ENCODE measurements around the gene CD164L2.
"Not testable (repeated sequence)": the region's sequence is repeated elsewhere in the genome, so short reads cannot be mapped to it uniquely, and the experiment has no call there.

CD164L2 gene

GRCh38 chr1:27383039-27383605, at the start of gene CD164L2:
TSS of gene CD164L2 (minus strand) at chr1:27383333. CDS start at chr1:27383239, 94 bp downstream.
- no peak for DNase-seq

- not testable (repeated sequence) for DNase-seq
These were observed 49.6 kb upstream of the CD164L2 start for GRCh38 chr1:27432725-27433124.

- DNase-seq: no peak
These were observed 48.4 kb upstream of the CD164L2 start for GRCh38 chr1:27431601-27431940.

- DNase-seq: no peak
These were observed 47.9 kb upstream of the CD164L2 start for GRCh38 chr1:27430903-27431600.

- no peak for DNase-seq
These were observed 45.9 kb upstream of the CD164L2 start for GRCh38 chr1:27429029-27429425.

GRCh38 chr1:27428316-27429028, 45.3 kb upstream of the CD164L2 start:
- no peak for DNase-seq

- no peak for DNase-seq
These were observed 44.7 kb upstream of the CD164L2 start for GRCh38 chr1:27427816-27428315.

- DNase-seq: no peak
These were observed 44.2 kb upstream of the CD164L2 start for GRCh38 chr1:27427329-27427728.

- no peak for DNase-seq
These were observed 40.6 kb upstream of the CD164L2 start for GRCh38 chr1:27423709-27424108.

GRCh38 chr1:27418326-27419185, 35.4 kb upstream of the CD164L2 start:
- DNase-seq: peak; percentile 92

- DNase-seq: no peak
These were observed 34.6 kb upstream of the CD164L2 start for GRCh38 chr1:27417713-27418112.

GRCh38 chr1:27416387-27417111, 33.4 kb upstream of the CD164L2 start:
- peak; percentile 68 for DNase-seq

GRCh38 chr1:27414091-27414490, 31.0 kb upstream of the CD164L2 start:
- no peak for DNase-seq

- no peak for DNase-seq
These were observed 29.9 kb upstream of the CD164L2 start for GRCh38 chr1:27413004-27413403.

GRCh38 chr1:27412502-27412901, 29.4 kb upstream of the CD164L2 start:
- no peak for DNase-seq

GRCh38 chr1:27410709-27411108, 27.6 kb upstream of the CD164L2 start:
- no peak for DNase-seq

GRCh38 chr1:27409669-27410068, 26.5 kb upstream of the CD164L2 start:
- no peak for DNase-seq

GRCh38 chr1:27408151-27408550, 25.0 kb upstream of the CD164L2 start:
- DNase-seq: peak; percentile 84

GRCh38 chr1:27406791-27407190, 23.7 kb upstream of the CD164L2 start:
- not testable (repeated sequence) for DNase-seq

GRCh38 chr1:27406362-27406680, 23.2 kb upstream of the CD164L2 start:
- DNase-seq: no peak

GRCh38 chr1:27405598-27406361, 22.6 kb upstream of the CD164L2 start:
- not testable (repeated sequence) for DNase-seq

GRCh38 chr1:27405074-27405473, 21.9 kb upstream of the CD164L2 start:
- DNase-seq: peak; percentile 65

All from EL (cell line).